Lung (tissue), 16 donors: ENCODE measurements around the gene MAP7D3. TPM values are rescaled to one million over a fixed set of nuclear protein-coding genes. Genes with fewer than 3 reads are reported as not detected.
A peak's percentile ranks its signal among the peaks of the same experiment; 100 is the strongest.
"Not testable (repeated sequence)": the region's sequence is repeated elsewhere in the genome, so short reads cannot be mapped to it uniquely, and the experiment has no call there.

Experiments used
- ATAC-seq: fragments of 200-7000 bp; cut with Tn5 transposase; one replicate; pipeline ENCODE4 v1.9.1; 2020; ENCODE audit warnings: moderate number of reproducible peaks; ENCODE audit not compliant: insufficient read depth, low FRiP score
- DNase-seq, 3 donors: peaks; one replicate each; pipeline ENCODE4 v3.0.0-alpha.2; 2013 to 2017
- H3K27ac ChIP-seq, 2 donors: one replicate each; pipeline ENCODE4 v1.5.1; 2013; ENCODE audit warnings: mild to moderate bottlenecking in 2 of 2, moderate library complexity in 2 of 2, control low read depth in 1 of 2, inconsistent platforms in 1 of 2, low read depth in 1 of 2, low read length in 1 of 2
- H3K27me3 ChIP-seq, 3 donors: one replicate each; pipeline ENCODE4 v1.5.1; 2013; ENCODE audit warnings: low read length in 2 of 3; ENCODE audit not compliant: control insufficient read depth in 3 of 3, insufficient read depth in 3 of 3
- H3K36me3 ChIP-seq, 4 donors: one replicate each; pipeline ENCODE4 v1.5.1; 2013; ENCODE audit warnings: low read length in 4 of 4, mild to moderate bottlenecking in 1 of 4, moderate library complexity in 1 of 4; ENCODE audit not compliant: control insufficient read depth in 4 of 4, insufficient read depth in 4 of 4
- H3K4me1 ChIP-seq, 5 donors: one replicate each; pipeline ENCODE4 v1.5.1; 2013; ENCODE audit warnings: low read length in 5 of 5, mild to moderate bottlenecking in 2 of 5, moderate library complexity in 1 of 5; ENCODE audit not compliant: control insufficient read depth in 5 of 5, insufficient read depth in 5 of 5
- H3K4me3 ChIP-seq: one replicate; pipeline ENCODE4 v1.5.1; 2013; ENCODE audit warnings: mild to moderate bottlenecking, control low read depth, moderate library complexity
- H3K9ac ChIP-seq, 2 donors: one replicate each; pipeline ENCODE4 v1.5.1; 2013; ENCODE audit warnings: low read length in 2 of 2, control low read depth in 1 of 2; ENCODE audit not compliant: insufficient read depth in 1 of 2
- H3K9me3 ChIP-seq, 4 donors: one replicate each; pipeline ENCODE4 v1.5.1; 2013; ENCODE audit warnings: low read length in 3 of 4, mild to moderate bottlenecking in 1 of 4, moderate library complexity in 1 of 4; ENCODE audit not compliant: control insufficient read depth in 4 of 4, insufficient read depth in 3 of 4
- WGBS, 2 donors: extraction: QIAGEN DNeasy Blood & Tissue Kit; methylation state at CpG; one replicate each; pipeline ENCODE4 v1.1.7; 2013; 5-methylcytosine and 5-hydroxymethylcytosine counted together
- long read RNA-seq, 5 donors: transcript quantifications; one replicate each; lab custom pipeline, GENCODE V29; 2026
- polyA plus RNA-seq, 2 donors: library from polyadenylated mRNA; stranded (reverse); fragments of 200-250 nt; gene quantifications; one replicate each; pipeline ENCODE4 v1.2.1, GENCODE V29; 2013
- total RNA-seq, 2 donors: library from RNA; depleted of rRNA in 1 of 2; stranded (reverse); fragments of >200 nt in 1 of 2; gene quantifications; one replicate each; pipeline ENCODE4 v1.2.1, GENCODE V29; 2014 to 2021
- TF ChIP-seq, protein P1 (sequence below): IDR thresholded peaks from 2 replicates; pipeline ENCODE4 v1.5.1; 2012; ENCODE audit warnings: mild to moderate bottlenecking; ENCODE audit errors: control extremely low read depth, extremely low read depth
- donor health status: control.
- donor health status: control.
- donor health status: Bipolar disorder and iron deficiency.
- donor health status: healthy.
- donor health status: DM: yes; HTN: yes; CAD: no.

MAP7D3 gene
- total RNA-seq (10 to 100 TPM in 1 of 2 donors, 1 to 10 TPM in 1; 8.9 to 10.5 TPM), polyA plus RNA-seq (1 to 10 TPM; 4.0 to 4.1 TPM)
- long read RNA-seq, donor 1, full-length matches to known transcripts = 1 of 1 reads
- long read RNA-seq, donor 1, partial matches to known transcripts = 0 of 1 reads
- long read RNA-seq, donor 1, other reads (novel, unspliced or antisense) = 0 of 1 reads
- long read RNA-seq, donor 2 = 0 reads
- long read RNA-seq, donor 3 = 0 reads
- long read RNA-seq, donor 4 = 0 reads
- long read RNA-seq, donor 5 = 0 reads

- 3 to 31% methylated on average over 17 to 73 of the region's 73 CpGs for WGBS, 2 donors
- ATAC-seq = peak; percentile 88
- H3K27me3 ChIP-seq = peaks cover 0 to 23% (median 11%) of the 10 kb centered on the region in 3 donors
Observed at GRCh38 chrX:136251041-136251991, at the start of gene MAP7D3. Gene MAP7D3 (minus strand): TSS chrX:136251400. CDS start chrX:136251358, 42 bp downstream.

DNA sequence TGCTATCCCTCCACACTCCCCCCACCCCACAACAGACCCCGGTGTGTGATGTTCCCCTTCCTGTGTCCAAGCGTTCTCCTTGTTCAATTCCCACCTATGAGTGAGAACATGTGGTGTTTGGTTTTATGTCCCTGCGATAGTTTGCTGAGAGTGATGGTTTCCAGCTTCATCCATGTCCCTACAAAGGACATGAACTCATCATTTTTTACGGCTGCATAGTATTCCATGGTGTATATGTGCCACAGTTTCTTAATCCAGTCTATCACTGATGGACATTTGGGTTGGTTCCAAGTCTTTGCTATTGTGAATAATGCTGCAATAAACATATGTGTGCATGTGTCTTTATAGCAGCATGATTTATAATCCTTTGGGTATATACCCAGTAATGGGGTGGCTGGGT is 49.5 kb upstream of the MAP7D3 start, which contains the start of gene ADGRG4:
Gene ADGRG4 (plus strand): TSS at position 243 of the 400 bp plus-strand sequence. CDS start 7,815 bp downstream, outside the sequence.
- not testable (repeated sequence) for H3K9ac ChIP-seq, ATAC-seq, DNase-seq, H3K9me3 ChIP-seq, H3K4me1 ChIP-seq, H3K4me3 ChIP-seq, H3K27me3 ChIP-seq, H3K36me3 ChIP-seq, H3K27ac ChIP-seq
- 92 to 95% methylated on average over 4 of the region's 4 CpGs for WGBS, 2 donors

More at GRCh38 chrX:136251041-136251991, at the start of gene MAP7D3:
- Histone ChIP-seq H3K4me3 (peak within 1 kb of the TSS; percentile 74), H3K9me3 (no peaks in the 10 kb centered on the region), H3K36me3 (no peaks in the 10 kb centered on the region), H3K27ac (peak within 1 kb of the TSS; percentile 75 to 89), H3K4me1 (peaks cover 0 to 2% (median 0%) of the 10 kb centered on the region in 5 donors), H3K9ac (peak within 1 kb of the TSS in 1 of 2 donors; percentile 59)
- peak; percentile 56 to 67 (median 66) for DNase-seq
- TF ChIP-seq, protein P1, sequence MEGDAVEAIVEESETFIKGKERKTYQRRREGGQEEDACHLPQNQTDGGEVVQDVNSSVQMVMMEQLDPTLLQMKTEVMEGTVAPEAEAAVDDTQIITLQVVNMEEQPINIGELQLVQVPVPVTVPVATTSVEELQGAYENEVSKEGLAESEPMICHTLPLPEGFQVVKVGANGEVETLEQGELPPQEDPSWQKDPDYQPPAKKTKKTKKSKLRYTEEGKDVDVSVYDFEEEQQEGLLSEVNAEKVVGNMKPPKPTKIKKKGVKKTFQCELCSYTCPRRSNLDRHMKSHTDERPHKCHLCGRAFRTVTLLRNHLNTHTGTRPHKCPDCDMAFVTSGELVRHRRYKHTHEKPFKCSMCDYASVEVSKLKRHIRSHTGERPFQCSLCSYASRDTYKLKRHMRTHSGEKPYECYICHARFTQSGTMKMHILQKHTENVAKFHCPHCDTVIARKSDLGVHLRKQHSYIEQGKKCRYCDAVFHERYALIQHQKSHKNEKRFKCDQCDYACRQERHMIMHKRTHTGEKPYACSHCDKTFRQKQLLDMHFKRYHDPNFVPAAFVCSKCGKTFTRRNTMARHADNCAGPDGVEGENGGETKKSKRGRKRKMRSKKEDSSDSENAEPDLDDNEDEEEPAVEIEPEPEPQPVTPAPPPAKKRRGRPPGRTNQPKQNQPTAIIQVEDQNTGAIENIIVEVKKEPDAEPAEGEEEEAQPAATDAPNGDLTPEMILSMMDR = no peak

DNA sequence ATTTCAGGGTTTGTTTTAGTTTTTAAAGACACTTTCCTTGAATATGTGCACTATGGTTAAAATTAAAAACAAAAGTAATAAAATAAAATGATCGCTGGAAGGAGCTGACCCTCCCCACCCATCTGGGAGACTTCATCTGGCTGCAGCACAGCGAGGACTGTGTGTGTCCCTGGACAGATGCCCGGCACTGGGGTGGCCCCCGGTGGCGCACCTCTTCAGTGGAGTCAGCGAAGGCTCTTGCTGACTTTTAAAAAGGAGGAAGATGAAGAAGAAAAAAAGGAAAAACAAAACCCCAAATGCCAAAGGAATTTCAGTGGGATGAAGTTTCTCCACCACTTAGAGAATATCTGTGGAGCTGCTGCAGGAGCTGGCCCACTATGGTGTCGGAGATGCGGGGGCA is 44.2 kb upstream of the MAP7D3 start:
- no peak overlapping the region for H3K27ac ChIP-seq
- WGBS, 2 donors = 83 to 100% methylated on average over 8 of the region's 8 CpGs
- TF ChIP-seq, protein P1 = no peak
- DNase-seq = no peak
- H3K36me3 ChIP-seq = no peaks in the 10 kb centered on the region
- no peaks in the 10 kb centered on the region for H3K4me1 ChIP-seq
- no peak overlapping the region for H3K4me3 ChIP-seq
- no peak overlapping the region for H3K9ac ChIP-seq
- H3K27me3 ChIP-seq = peaks cover 0 to 5% (median 3%) of the 10 kb centered on the region in 3 donors
- no peak for ATAC-seq
- peaks cover 0 to 4% (median 0%) of the 10 kb centered on the region in 4 donors for H3K9me3 ChIP-seq

GRCh38 chrX:136292656-136293055 is 41.5 kb upstream of the MAP7D3 start:
- Histone ChIP-seq H3K27ac (no peak overlapping the region), H3K36me3 (no peaks in the 10 kb centered on the region), H3K9ac (no peak overlapping the region), H3K27me3 (peaks cover 0 to 5% (median 3%) of the 10 kb centered on the region in 3 donors), H3K4me1 (no peaks in the 10 kb centered on the region), H3K9me3 (peaks cover 0 to 1% (median 0%) of the 10 kb centered on the region in 4 donors), H3K4me3 (no peak overlapping the region)
- ATAC-seq (no peak), DNase-seq (no peak)
- TF ChIP-seq, protein P1 = no peak
- WGBS, 2 donors = 56 to 84% methylated on average over 2 of the region's 2 CpGs
